GM04503 (cell line): ENCODE data around the gene CHORDC1.
"Not testable (repeated sequence)": the region's sequence is repeated elsewhere in the genome, so short reads cannot be mapped to it uniquely, and the experiment has no call there.

Experiments used
- DNase-seq: peaks from one replicate; pipeline ENCODE4 v3.0.0-alpha.2; 2012; ENCODE audit warnings: low read depth

CHORDC1 gene

GRCh38 chr11:90222459-90223247 is at the start of gene CHORDC1:
Gene CHORDC1, minus strand, starts transcription at chr11:90223049. Its CDS starts 95 bp downstream, at chr11:90222954.
- DNase-seq: peak; percentile 44

GRCh38 chr11:90257158-90257525 is 34.3 kb upstream of the CHORDC1 start:
- no peak for DNase-seq

- DNase-seq: no peak
Measured at GRCh38 chr11:90256404-90257157, 33.7 kb upstream of the CHORDC1 start.

GRCh38 chr11:90254065-90254464 is 31.2 kb upstream of the CHORDC1 start:
- no peak for DNase-seq

GRCh38 chr11:90252053-90252452 is 29.2 kb upstream of the CHORDC1 start:
- DNase-seq: no peak

GRCh38 chr11:90251599-90251998 is 28.8 kb upstream of the CHORDC1 start:
- DNase-seq: no peak

GRCh38 chr11:90250970-90251369 is 28.1 kb upstream of the CHORDC1 start:
- DNase-seq: no peak

GRCh38 chr11:90246468-90246867 is 23.6 kb upstream of the CHORDC1 start:
- DNase-seq: no peak

- no peak for DNase-seq
Measured at GRCh38 chr11:90243534-90243933, 20.7 kb upstream of the CHORDC1 start.

- no peak for DNase-seq
Measured at GRCh38 chr11:90242894-90243416, 20.1 kb upstream of the CHORDC1 start.

- DNase-seq: no peak
Measured at GRCh38 chr11:90241414-90241813, 18.6 kb upstream of the CHORDC1 start.

- DNase-seq: not testable (repeated sequence)
Measured at GRCh38 chr11:90239967-90240636, 17.3 kb upstream of the CHORDC1 start.

- no peak for DNase-seq
Measured at GRCh38 chr11:90237004-90237403, 14.2 kb upstream of the CHORDC1 start.

- no peak for DNase-seq
Measured at GRCh38 chr11:90235526-90235925, 12.7 kb upstream of the CHORDC1 start.

- DNase-seq: no peak
Measured at GRCh38 chr11:90234977-90235376, 12.1 kb upstream of the CHORDC1 start.

- no peak for DNase-seq
Measured at GRCh38 chr11:90229791-90230190, 6.9 kb upstream of the CHORDC1 start.

GRCh38 chr11:90228056-90228455 is 5.2 kb upstream of the CHORDC1 start:
- no peak for DNase-seq

GRCh38 chr11:90223248-90223585 is 368 bp upstream of the CHORDC1 start:
- DNase-seq: no peak

GRCh38 chr11:90221803-90222458 is 918 bp downstream of the CHORDC1 start:
- DNase-seq: no peak

- no peak for DNase-seq
Measured at GRCh38 chr11:90220391-90220790, 2.5 kb downstream of the CHORDC1 start.

GRCh38 chr11:90219438-90219837 is 3.4 kb downstream of the CHORDC1 start:
- no peak for DNase-seq

- no peak for DNase-seq
Measured at GRCh38 chr11:90218606-90219005, 4.2 kb downstream of the CHORDC1 start.
